Stimulated activated CD4-positive, alpha-beta T cell treated with anti-CD3 and anti-CD28 coated beads, Interleukin-15, amount 100 ng/mL, for 24 hours (primary cell): Measurements from ENCODE around the gene C5.

Experiments
- DNase-seq: peaks from one replicate; pipeline ENCODE4 v3.0.0-alpha.2; 2020

The C5 gene

GRCh38 chr9:120922404-120923195, 127.5 kb downstream of the C5 start:
- DNase-seq = peak; percentile 9

GRCh38 chr9:120921661-120922181, 128.4 kb downstream of the C5 start:
- no peak for DNase-seq

- peak; percentile 74 for DNase-seq
Measured at GRCh38 chr9:120920806-120921178, 129.3 kb downstream of the C5 start.

- no peak for DNase-seq
Measured at GRCh38 chr9:120919843-120920805, 130.0 kb downstream of the C5 start.

GRCh38 chr9:120918931-120919842, 130.9 kb downstream of the C5 start:
- no peak for DNase-seq

- no peak for DNase-seq
Measured at GRCh38 chr9:120917929-120918762, 131.9 kb downstream of the C5 start.

GRCh38 chr9:120916991-120917880, 132.8 kb downstream of the C5 start:
- DNase-seq = no peak

- DNase-seq = no peak
Measured at GRCh38 chr9:120916588-120916987, 133.5 kb downstream of the C5 start.

GRCh38 chr9:120915854-120916470, 134.1 kb downstream of the C5 start:
- peak; percentile 60 for DNase-seq

GRCh38 chr9:120914953-120915352, 135.1 kb downstream of the C5 start:
- no peak for DNase-seq

- no peak for DNase-seq
Measured at GRCh38 chr9:120914396-120914795, 135.7 kb downstream of the C5 start.

- peak; percentile 53 for DNase-seq
Measured at GRCh38 chr9:120913647-120914264, 136.3 kb downstream of the C5 start.

- DNase-seq = no peak
Measured at GRCh38 chr9:120912958-120913646, 137.0 kb downstream of the C5 start.

GRCh38 chr9:120911295-120911837, 138.7 kb downstream of the C5 start:
- no peak for DNase-seq

- DNase-seq = peak; percentile 30
Measured at GRCh38 chr9:120910643-120911042, 139.4 kb downstream of the C5 start.

GRCh38 chr9:120909904-120910303, 140.2 kb downstream of the C5 start:
- peak; percentile 64 for DNase-seq

- peak; percentile 35 for DNase-seq
Measured at GRCh38 chr9:120905315-120906164, 144.5 kb downstream of the C5 start.

GRCh38 chr9:120904978-120905301, 145.1 kb downstream of the C5 start:
- peak; percentile 20 for DNase-seq
